Measurements from ENCODE around the gene CAPZB. TPM values are rescaled to one million over a fixed set of nuclear protein-coding genes. Genes with fewer than 3 reads are reported as not detected.

CAPZB gene
- total RNA-seq, 2 donors from 2014 or later, result 119 to 174 TPM

DNA sequence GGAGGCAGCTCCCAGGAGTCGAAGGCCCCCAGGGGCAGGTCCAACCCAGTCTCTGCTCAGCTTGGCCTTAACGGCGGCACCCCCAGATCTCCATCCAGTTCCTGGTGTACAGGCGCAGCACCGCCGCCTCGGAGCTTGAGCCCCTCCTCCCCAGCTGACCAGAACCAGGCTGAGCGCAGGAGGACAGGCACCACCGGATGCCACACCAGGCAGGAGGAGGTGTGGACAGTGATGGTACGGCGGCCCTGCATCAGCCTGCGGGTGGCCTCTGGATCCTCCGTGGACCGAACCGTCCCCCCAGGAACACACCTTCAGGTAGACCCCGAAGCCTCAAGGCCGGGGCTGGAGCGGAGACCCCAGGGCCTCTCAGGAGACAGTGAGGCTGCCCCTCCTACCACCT lies 156.9 kb downstream of the CAPZB start:
- Histone ChIP-seq H3K36me3 (peaks cover 36% of the 10 kb centered on the region), H3K27ac (no peak overlapping the region), H3K4me1 (ENCODE audit: control insufficient read depth in 1 of 2, low read depth in 2 of 2) (no peaks in the 10 kb centered on the region), H3K4me3 (no peak overlapping the region), H3K9me3 (no peaks in the 10 kb centered on the region), H3K27me3 (replicated peaks; ENCODE audit: insufficient read depth) (no peaks in the 10 kb centered on the region)
- DNase-seq (ENCODE audit: low spot score) (no peak), ATAC-seq (ENCODE audit: insufficient number of reproducible peaks, low FRiP score, low read depth) (no peak)
- TF ChIP-seq, protein P1, sequence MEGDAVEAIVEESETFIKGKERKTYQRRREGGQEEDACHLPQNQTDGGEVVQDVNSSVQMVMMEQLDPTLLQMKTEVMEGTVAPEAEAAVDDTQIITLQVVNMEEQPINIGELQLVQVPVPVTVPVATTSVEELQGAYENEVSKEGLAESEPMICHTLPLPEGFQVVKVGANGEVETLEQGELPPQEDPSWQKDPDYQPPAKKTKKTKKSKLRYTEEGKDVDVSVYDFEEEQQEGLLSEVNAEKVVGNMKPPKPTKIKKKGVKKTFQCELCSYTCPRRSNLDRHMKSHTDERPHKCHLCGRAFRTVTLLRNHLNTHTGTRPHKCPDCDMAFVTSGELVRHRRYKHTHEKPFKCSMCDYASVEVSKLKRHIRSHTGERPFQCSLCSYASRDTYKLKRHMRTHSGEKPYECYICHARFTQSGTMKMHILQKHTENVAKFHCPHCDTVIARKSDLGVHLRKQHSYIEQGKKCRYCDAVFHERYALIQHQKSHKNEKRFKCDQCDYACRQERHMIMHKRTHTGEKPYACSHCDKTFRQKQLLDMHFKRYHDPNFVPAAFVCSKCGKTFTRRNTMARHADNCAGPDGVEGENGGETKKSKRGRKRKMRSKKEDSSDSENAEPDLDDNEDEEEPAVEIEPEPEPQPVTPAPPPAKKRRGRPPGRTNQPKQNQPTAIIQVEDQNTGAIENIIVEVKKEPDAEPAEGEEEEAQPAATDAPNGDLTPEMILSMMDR (IDR thresholded peaks at IDR 0.05), result no peak

DNA sequence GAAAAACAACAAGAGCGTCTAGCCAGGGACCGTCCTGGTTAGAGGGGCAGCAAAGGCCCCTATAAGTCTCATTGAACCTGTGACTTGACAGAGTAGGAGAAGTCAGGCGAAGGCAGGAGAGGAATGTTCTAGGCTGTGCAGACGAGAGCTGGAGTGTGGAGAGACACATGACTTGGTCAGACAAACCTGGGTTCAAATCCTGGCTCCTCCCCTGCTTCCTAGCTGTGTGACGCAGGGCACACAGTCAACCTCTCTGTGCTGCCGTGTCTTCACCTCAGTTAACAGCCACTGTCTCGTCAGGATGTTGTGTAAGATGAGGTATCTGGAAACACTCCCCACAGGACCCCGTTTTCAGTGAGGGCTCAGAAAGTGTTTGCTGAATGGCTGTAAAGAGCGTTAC lies 157.6 kb downstream of the CAPZB start:
- H3K27me3 ChIP-seq (replicated peaks; ENCODE audit: insufficient read depth), result no peaks in the 10 kb centered on the region
- H3K4me3 ChIP-seq, result no peak overlapping the region
- H3K9me3 ChIP-seq, result no peaks in the 10 kb centered on the region
- no peaks in the 10 kb centered on the region for H3K4me1 ChIP-seq (ENCODE audit: control insufficient read depth in 1 of 2, low read depth in 2 of 2)
- TF ChIP-seq, protein P1 (IDR thresholded peaks at IDR 0.05), result no peak
- H3K27ac ChIP-seq, result no peak overlapping the region
- peaks cover 36% of the 10 kb centered on the region for H3K36me3 ChIP-seq
- DNase-seq (ENCODE audit: low spot score), result no peak
- no peak for ATAC-seq (ENCODE audit: insufficient number of reproducible peaks, low FRiP score, low read depth)

DNA sequence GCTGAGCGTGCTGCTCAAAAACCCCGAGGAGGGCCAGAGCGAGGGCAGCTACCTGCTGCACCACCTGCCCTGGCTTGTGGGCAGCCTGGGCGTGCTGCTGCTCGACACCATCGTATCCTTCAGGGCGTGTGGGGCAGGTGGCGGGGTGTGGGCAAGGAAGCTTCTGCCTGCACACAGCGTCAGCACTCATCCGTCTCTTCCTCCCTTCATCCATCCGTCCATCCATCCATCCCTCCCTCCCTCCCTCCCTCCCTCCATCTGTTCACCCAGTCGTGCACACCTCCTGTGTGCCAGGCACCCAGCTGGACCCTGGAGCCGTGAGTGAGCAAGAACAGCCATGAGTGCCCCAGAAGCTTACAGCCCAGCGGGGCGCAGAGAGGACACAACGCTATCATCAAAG lies 158.0 kb downstream of the CAPZB start:
- Histone ChIP-seq H3K4me1 (ENCODE audit: control insufficient read depth in 1 of 2, low read depth in 2 of 2) (no peaks in the 10 kb centered on the region), H3K9me3 (no peaks in the 10 kb centered on the region), H3K27ac (no peak overlapping the region), H3K36me3 (peaks cover 36% of the 10 kb centered on the region), H3K27me3 (replicated peaks; ENCODE audit: insufficient read depth) (no peaks in the 10 kb centered on the region), H3K4me3 (no peak overlapping the region)
- TF ChIP-seq, protein P1 (IDR thresholded peaks at IDR 0.05), result no peak
- no peak for ATAC-seq (ENCODE audit: insufficient number of reproducible peaks, low FRiP score, low read depth)
- DNase-seq (ENCODE audit: low spot score), result no peak

DNA sequence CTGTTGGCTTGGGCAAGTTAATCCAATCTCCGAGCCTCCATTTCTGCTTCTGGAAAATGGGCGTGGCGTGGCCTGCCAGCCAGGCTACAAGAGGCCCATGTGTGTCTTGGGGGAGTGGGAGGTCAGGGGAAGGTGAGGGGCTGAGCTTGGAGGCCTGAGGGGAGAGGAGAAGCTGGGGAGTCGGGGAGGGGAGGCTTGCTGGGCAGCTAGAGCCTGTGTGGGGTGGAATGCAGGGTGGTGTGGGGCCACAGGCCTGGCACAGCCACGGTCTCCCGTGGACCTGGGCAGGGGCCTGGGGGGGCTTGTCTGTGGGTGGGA lies 158.6 kb downstream of the CAPZB start:
- Histone ChIP-seq H3K9me3 (no peaks in the 10 kb centered on the region), H3K4me1 (ENCODE audit: control insufficient read depth in 1 of 2, low read depth in 2 of 2) (no peaks in the 10 kb centered on the region), H3K4me3 (no peak overlapping the region), H3K27me3 (replicated peaks; ENCODE audit: insufficient read depth) (no peaks in the 10 kb centered on the region), H3K27ac (no peak overlapping the region), H3K36me3 (peaks cover 36% of the 10 kb centered on the region)
- DNase-seq (ENCODE audit: low spot score) (no peak), ATAC-seq (ENCODE audit: insufficient number of reproducible peaks, low FRiP score, low read depth) (no peak)
- TF ChIP-seq, protein P1 (IDR thresholded peaks at IDR 0.05), result no peak

DNA sequence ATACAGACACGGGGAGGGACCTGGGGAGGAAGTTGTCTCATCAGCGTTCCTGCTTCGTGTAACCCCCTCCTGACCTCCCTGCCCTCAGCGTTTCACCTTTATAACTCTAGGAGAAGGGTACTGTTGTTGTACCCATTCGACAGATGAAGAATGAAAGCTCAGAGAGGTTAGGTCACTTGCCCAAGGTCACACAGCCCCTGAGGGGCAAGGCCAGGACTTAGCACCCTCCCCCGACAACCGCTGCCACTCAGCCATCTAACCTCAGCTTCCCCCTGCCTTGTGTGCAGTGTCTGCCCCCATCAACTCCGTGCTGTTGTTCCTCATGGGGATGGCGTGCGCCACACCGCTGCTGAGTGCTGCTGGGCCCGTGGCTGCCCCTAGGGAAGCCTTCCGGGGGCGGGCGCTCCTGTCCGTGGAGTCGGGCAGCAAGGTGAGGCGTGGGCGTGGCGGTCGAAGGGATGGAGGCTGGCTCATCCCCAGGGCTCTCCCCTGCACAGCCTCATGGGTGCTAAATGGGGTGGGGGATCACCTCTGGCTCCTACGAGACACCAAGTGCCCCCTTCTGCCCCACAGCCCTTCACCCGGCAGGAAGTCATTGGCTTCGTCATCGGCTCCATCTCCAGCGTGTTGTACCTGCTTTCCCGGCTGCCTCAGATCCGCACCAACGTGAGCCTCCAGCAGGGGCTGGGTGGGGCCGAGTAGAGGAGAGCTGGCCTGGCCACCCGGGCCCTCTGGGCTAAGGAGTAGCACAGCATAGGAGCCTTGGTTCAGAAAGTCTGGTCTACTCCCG lies 159.2 kb downstream of the CAPZB start:
- H3K4me3 ChIP-seq, result no peak overlapping the region
- H3K27me3 ChIP-seq (replicated peaks; ENCODE audit: insufficient read depth), result no peaks in the 10 kb centered on the region
- H3K9me3 ChIP-seq, result no peaks in the 10 kb centered on the region
- no peak overlapping the region for H3K27ac ChIP-seq
- TF ChIP-seq, protein P1 (IDR thresholded peaks at IDR 0.05), result no peak
- DNase-seq (ENCODE audit: low spot score) (no peak), ATAC-seq (ENCODE audit: insufficient number of reproducible peaks, low FRiP score, low read depth) (no peak)
- H3K4me1 ChIP-seq (ENCODE audit: control insufficient read depth in 1 of 2, low read depth in 2 of 2), result no peaks in the 10 kb centered on the region
- H3K36me3 ChIP-seq, result peaks cover 36% of the 10 kb centered on the region

Measured in thoracic aorta (tissue), 2 donors.